Karpas-422 (cell line): Measurements from ENCODE around the gene PARD6B. TPM values are rescaled to one million over a fixed set of nuclear protein-coding genes. Genes with fewer than 3 reads are reported as not detected.

Source experiments
- DNase-seq: peaks from one replicate; pipeline ENCODE4 v3.0.0-alpha.2; 2015
- H2AFZ ChIP-seq: fragments of 200-600 bp; sonication (generic); 2 replicates; pipeline ENCODE4 v1.6.1; 2014; ENCODE audit warnings: antibody characterized with exemption, low read length, mixed read lengths
- H3K27ac ChIP-seq: fragments of 200-600 bp; sonication (generic); 2 replicates; pipeline ENCODE4 v1.5.1; 2014; ENCODE audit warnings: mild to moderate bottlenecking, low read length, moderate library complexity
- H3K27me3 ChIP-seq: fragments of 200-600 bp; sonication (generic); 2 replicates; pipeline ENCODE4 v1.6.1; 2014; ENCODE audit warnings: low read length, mixed read lengths
- H3K36me3 ChIP-seq: fragments of 200-600 bp; sonication (generic); 2 replicates; pipeline ENCODE4 v1.6.1; 2014; ENCODE audit warnings: low read length, mixed read lengths; ENCODE audit not compliant: insufficient read depth
- H3K4me1 ChIP-seq: fragments of 200-600 bp; sonication (generic); 2 replicates; pipeline ENCODE4 v1.6.1; 2014; ENCODE audit warnings: mild to moderate bottlenecking, low read length, mixed read lengths
- H3K4me2 ChIP-seq: fragments of 200-600 bp; sonication (generic); 2 replicates; pipeline ENCODE4 v1.6.1; 2014; ENCODE audit warnings: low read length, low read depth, mild to moderate bottlenecking; ENCODE audit not compliant: poor library complexity, severe bottlenecking
- H3K4me3 ChIP-seq: fragments of 200-600 bp; sonication (generic); 2 replicates; pipeline ENCODE4 v1.5.1; 2014; ENCODE audit warnings: mild to moderate bottlenecking, antibody characterized with exemption, low read length, mixed read lengths
- H3K79me2 ChIP-seq: fragments of 200-600 bp; sonication (generic); 2 replicates; pipeline ENCODE4 v1.6.1; 2014; ENCODE audit warnings: mild to moderate bottlenecking, low read length, mixed read lengths
- H3K9ac ChIP-seq: fragments of 200-600 bp; sonication (generic); 2 replicates; pipeline ENCODE4 v1.6.0; 2014; ENCODE audit warnings: low read length
- H3K9me2 ChIP-seq: fragments of 200-600 bp; sonication (generic), shearing (Covaris generic); replicated peaks from 2 replicates; pipeline ENCODE4 v1.6.0; 2014; ENCODE audit warnings: mild to moderate bottlenecking, low read length, moderate library complexity; ENCODE audit not compliant: insufficient read depth
- H3K9me3 ChIP-seq: fragments of 300-700, 200-600 bp; sonication (generic); 2 replicates; pipeline ENCODE4 v1.6.1; 2014; ENCODE audit warnings: low read length, mixed read lengths
- H4K20me1 ChIP-seq: fragments of 200-600 bp; sonication (generic); 2 replicates; pipeline ENCODE4 v1.6.1; 2014; ENCODE audit warnings: mild to moderate bottlenecking, antibody characterized with exemption, low read length, low read depth; ENCODE audit not compliant: insufficient read depth
- total RNA-seq: library from RNA; depleted of rRNA; stranded (reverse); fragments of >200 nt; shearing (Covaris generic); gene quantifications from 2 replicates; pipeline ENCODE4 v1.2.3, GENCODE V29; 2014; ENCODE audit warnings: low replicate concordance; rRNA removed

The PARD6B gene
- 2.6 and 5.9 TPM in 2 replicates for total RNA-seq

DNA sequence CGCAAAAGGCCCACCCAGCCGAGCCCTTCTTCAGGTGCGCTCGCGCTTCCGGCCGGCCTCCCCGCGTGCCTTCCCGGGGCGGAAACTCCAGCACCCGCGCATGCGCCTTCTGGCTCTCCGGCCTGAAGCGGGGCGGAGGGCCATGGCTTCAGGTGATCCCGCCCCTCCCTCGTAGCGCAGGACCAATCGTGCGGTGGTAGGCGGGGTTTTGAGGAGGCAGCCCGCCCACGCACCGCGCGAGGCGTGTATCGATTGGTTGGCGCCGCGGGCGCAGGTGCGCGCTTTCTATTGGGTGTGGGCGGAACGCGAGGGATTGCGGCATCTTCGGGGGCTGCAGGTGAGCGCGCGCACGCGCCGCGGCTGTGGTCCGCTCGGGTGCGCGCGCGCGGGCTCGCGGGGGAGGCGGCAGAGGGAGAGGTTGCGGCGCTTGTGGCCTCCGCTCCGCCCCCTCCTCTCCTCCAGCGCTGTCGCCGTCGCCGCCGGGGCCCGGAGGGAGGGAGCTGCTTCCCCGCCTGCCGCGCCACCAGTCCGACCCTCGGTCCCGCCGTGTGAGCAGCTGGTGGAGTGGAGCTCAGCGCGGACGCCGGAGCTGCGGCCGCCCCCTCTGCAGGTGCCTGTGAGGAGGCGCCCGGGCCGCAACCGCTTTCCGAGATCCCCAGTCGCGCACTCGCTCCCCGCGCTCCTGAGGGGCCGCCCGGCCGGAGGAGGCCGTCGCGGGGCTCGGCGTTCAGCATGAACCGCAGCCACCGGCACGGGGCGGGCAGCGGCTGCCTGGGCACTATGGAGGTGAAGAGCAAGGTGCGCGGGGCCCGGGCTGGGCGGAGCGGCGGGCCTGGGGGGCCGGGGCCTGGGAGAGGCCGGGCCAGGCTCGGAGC is at the start of gene PARD6B:
Gene PARD6B, plus strand, starts transcription at position 526 of the 875 bp plus-strand sequence. Its CDS starts 207 bp downstream, at position 733.
- Histone ChIP-seq H3K4me3 (peak within 1 kb of the TSS; percentile 85), H4K20me1 (no peaks in the 10 kb centered on the region), H3K79me2 (peaks cover 48% of the 10 kb centered on the region), H3K36me3 (no peaks in the 10 kb centered on the region), H3K9me3 (no peaks in the 10 kb centered on the region), H3K27ac (peak within 1 kb of the TSS; percentile 3; the same call in 1 of the 2 replicates), H3K9me2 (no peaks in the 10 kb centered on the region), H3K4me1 (peaks cover 25% of the 10 kb centered on the region), H3K9ac (peak within 1 kb of the TSS; percentile 94), H3K4me2 (peak within 1 kb of the TSS; percentile 92), H3K27me3 (peaks cover 2% of the 10 kb centered on the region; the same call in 1 of the 2 replicates), H2AFZ (peak within 1 kb of the TSS; percentile 98)
- DNase-seq = peak; percentile 99

- Histone ChIP-seq H4K20me1 (no peaks in the 10 kb centered on the region), H3K4me3 (no peak overlapping the region), H3K4me1 (no peaks in the 10 kb centered on the region), H3K9me2 (no peaks in the 10 kb centered on the region), H3K27me3 (no peaks in the 10 kb centered on the region), H3K9ac (no peak overlapping the region), H3K4me2 (no peak overlapping the region), H3K79me2 (no peaks in the 10 kb centered on the region), H3K9me3 (no peaks in the 10 kb centered on the region), H3K27ac (no peak overlapping the region), H3K36me3 (no peaks in the 10 kb centered on the region), H2AFZ (no peak overlapping the region)
- no peak for DNase-seq
Observed at GRCh38 chr20:50682065-50682464, 49.3 kb upstream of the PARD6B start.

DNA sequence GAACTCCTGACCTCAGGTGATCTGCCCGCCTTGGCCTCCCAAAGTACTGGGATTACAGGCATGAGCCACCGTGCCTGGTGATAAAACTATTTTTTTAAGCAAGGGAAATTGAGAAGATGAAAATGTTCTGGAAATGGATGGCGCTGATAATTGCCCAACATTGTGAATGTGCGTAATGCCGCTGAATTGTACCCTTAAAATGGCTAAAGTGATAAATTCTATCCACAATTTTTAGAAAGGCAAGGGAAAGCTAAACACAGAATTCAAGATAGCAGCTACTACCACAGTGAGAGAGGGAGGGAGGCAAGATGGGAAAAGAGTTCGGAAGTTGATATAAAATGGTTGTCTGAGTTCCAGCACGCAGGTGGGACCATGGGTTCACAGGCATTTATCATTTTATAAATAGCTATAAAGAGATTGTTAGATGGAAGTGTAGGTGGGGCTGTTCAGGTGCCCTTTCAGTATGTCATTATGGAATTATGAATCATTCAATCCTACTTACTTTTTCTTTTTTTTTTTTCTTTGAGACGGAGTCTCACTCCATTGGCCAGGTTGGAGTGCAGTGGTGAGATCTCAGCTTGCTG is 48.3 kb upstream of the PARD6B start:
- no peak for DNase-seq

DNA sequence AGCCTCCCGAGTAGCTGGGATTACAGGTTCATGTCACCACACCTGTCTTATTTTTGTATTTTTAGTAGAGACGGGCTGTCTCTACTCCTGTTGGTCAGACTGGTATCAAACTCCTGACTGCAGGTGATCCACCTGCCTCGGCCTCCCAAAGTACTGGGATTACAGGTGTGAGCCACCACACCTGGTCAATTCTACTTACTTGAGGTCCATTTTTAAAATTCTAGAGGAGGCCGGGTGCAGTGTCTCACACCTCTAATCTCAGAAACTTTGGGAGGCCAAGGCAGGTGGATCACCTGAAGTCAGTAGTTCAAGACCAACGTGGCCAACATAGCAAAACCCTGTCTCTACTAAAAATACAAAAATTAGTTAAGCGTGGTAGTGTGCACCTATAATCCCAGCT is 47.8 kb upstream of the PARD6B start:
- H3K79me2 ChIP-seq = no peaks in the 10 kb centered on the region
- no peak overlapping the region for H2AFZ ChIP-seq
- H3K9me2 ChIP-seq = no peaks in the 10 kb centered on the region
- H3K4me3 ChIP-seq = no peak overlapping the region
- H3K27me3 ChIP-seq = no peaks in the 10 kb centered on the region
- H3K4me2 ChIP-seq = no peak overlapping the region
- no peaks in the 10 kb centered on the region for H4K20me1 ChIP-seq
- no peaks in the 10 kb centered on the region for H3K9me3 ChIP-seq
- no peaks in the 10 kb centered on the region for H3K4me1 ChIP-seq
- no peak overlapping the region for H3K27ac ChIP-seq
- H3K36me3 ChIP-seq = no peaks in the 10 kb centered on the region
- no peak overlapping the region for H3K9ac ChIP-seq
- DNase-seq = no peak

More for the DNA sequence above, 48.3 kb upstream of the PARD6B start:
- Histone ChIP-seq H3K4me1 (no peaks in the 10 kb centered on the region), H2AFZ (no peak overlapping the region), H3K9ac (no peak overlapping the region), H3K4me3 (no peak overlapping the region), H3K79me2 (no peaks in the 10 kb centered on the region), H3K27me3 (no peaks in the 10 kb centered on the region), H3K27ac (no peak overlapping the region), H3K9me2 (no peaks in the 10 kb centered on the region), H4K20me1 (no peaks in the 10 kb centered on the region), H3K4me2 (no peak overlapping the region), H3K9me3 (no peaks in the 10 kb centered on the region), H3K36me3 (no peaks in the 10 kb centered on the region)

GRCh38 chr20:50686821-50687220 is 44.6 kb upstream of the PARD6B start:
- DNase-seq = no peak
- H3K27ac ChIP-seq = no peak overlapping the region
- no peak overlapping the region for H2AFZ ChIP-seq
- H4K20me1 ChIP-seq = no peaks in the 10 kb centered on the region
- no peaks in the 10 kb centered on the region for H3K9me2 ChIP-seq
- H3K9ac ChIP-seq = no peak overlapping the region
- no peaks in the 10 kb centered on the region for H3K36me3 ChIP-seq
- H3K4me1 ChIP-seq = peaks cover 7% of the 10 kb centered on the region
- H3K4me3 ChIP-seq = no peak overlapping the region
- H3K27me3 ChIP-seq = no peaks in the 10 kb centered on the region
- H3K4me2 ChIP-seq = no peak overlapping the region
- no peaks in the 10 kb centered on the region for H3K79me2 ChIP-seq
- H3K9me3 ChIP-seq = no peaks in the 10 kb centered on the region

GRCh38 chr20:50688256-50688975 is 43.0 kb upstream of the PARD6B start:
- Histone ChIP-seq H3K9me3 (no peaks in the 10 kb centered on the region), H3K4me2 (no peak overlapping the region)

GRCh38 chr20:50689864-50690649 is 41.3 kb upstream of the PARD6B start:
- Histone ChIP-seq H3K79me2 (no peaks in the 10 kb centered on the region), H3K4me2 (no peak overlapping the region), H4K20me1 (no peaks in the 10 kb centered on the region), H2AFZ (no peak overlapping the region), H3K4me1 (peaks cover 7% of the 10 kb centered on the region), H3K27me3 (no peaks in the 10 kb centered on the region), H3K9me2 (no peaks in the 10 kb centered on the region), H3K9me3 (no peaks in the 10 kb centered on the region), H3K27ac (no peak overlapping the region), H3K4me3 (no peak overlapping the region), H3K36me3 (no peaks in the 10 kb centered on the region), H3K9ac (no peak overlapping the region)
- DNase-seq = no peak

More at GRCh38 chr20:50688256-50688975, 43.0 kb upstream of the PARD6B start:
- Histone ChIP-seq H3K4me1 (peaks cover 7% of the 10 kb centered on the region), H3K79me2 (no peaks in the 10 kb centered on the region), H3K27ac (no peak overlapping the region), H3K9ac (no peak overlapping the region), H2AFZ (no peak overlapping the region), H3K27me3 (no peaks in the 10 kb centered on the region), H3K4me3 (no peak overlapping the region), H3K36me3 (no peaks in the 10 kb centered on the region), H3K9me2 (no peaks in the 10 kb centered on the region), H4K20me1 (no peaks in the 10 kb centered on the region)
- DNase-seq = no peak
